ENCODE data around the gene CDHR2. TPM values are rescaled to one million over a fixed set of nuclear protein-coding genes. Genes with fewer than 3 reads are reported as not detected.

The CDHR2 gene
- total and polyA plus RNA-seq, 2 donors (not counting 3 experiments of a cell fraction or from before 2014, with no cell fraction given), result not detected

- dilution Hi-C loops (cut with MboI; ENCODE audit: extremely low pct_ligation_motif_present, low sequenced_read_pairs) (no loop called here), intact Hi-C loops (cut with micrococcal nuclease) (no loop called here)
- ChIA-PET CTCF (interaction anchor here (0.6 to 1.4 kb wide), 3 partner anchors 9 to 238 kb away, joined by 3 read pairs; no protein-coding TSS in a partner anchor), POLR2A (interaction anchor here (1.2 kb wide), 1 partner anchor 12 kb away, joined by 3 read pairs; no protein-coding TSS in a partner anchor)
- H3K36me3 ChIP-seq (ENCODE audit: control insufficient read depth in 2 of 2, extremely low read depth in 1 of 2, insufficient read depth in 2 of 2, low read length in 2 of 2), result no peaks in the 10 kb centered on the region
- FAIRE-seq, result no peak
- no peak for DNase-seq (ENCODE audit: low read depth, low spot score)
- no peaks in the 10 kb centered on the region for H3K9me1 ChIP-seq (replicated peaks; ENCODE audit: control insufficient read depth, extremely low read depth, insufficient read depth, low read length)
- H3K27me3 ChIP-seq (ENCODE audit: control insufficient read depth in 2 of 2, insufficient read depth in 2 of 2, low read length in 2 of 2), result no peaks in the 10 kb centered on the region
- H4K20me1 ChIP-seq (replicated peaks; ENCODE audit: control insufficient read depth, extremely low read depth, insufficient read depth, low read length), result no peaks in the 10 kb centered on the region
- H3K4me3 ChIP-seq (replicated peaks in 1 of 3; ENCODE audit: insufficient read depth in 1 of 3, low read depth in 1 of 3, low read length in 3 of 3), result no peak overlapping the region
- H3K27ac ChIP-seq (ENCODE audit: insufficient read depth, low read depth, low read length), result no peak overlapping the region
- H3K9me3 ChIP-seq (replicated peaks; ENCODE audit: control insufficient read depth, insufficient read depth, low read length), result no peaks in the 10 kb centered on the region
- BruUV-seq (replicated peaks), result no TSS peak
- no peak overlapping the region for H3K4me2 ChIP-seq (ENCODE audit: insufficient read depth, low read length)
- no peak overlapping the region for H3K9ac ChIP-seq (replicated peaks; ENCODE audit: extremely low read depth, insufficient read depth, low read length)
- H3K4me1 ChIP-seq (ENCODE audit: control insufficient read depth, extremely low read depth, insufficient read depth, low read length), result no peaks in the 10 kb centered on the region
- TF ChIP-seq MYC (IDR thresholded peaks at IDR 0.05; ENCODE audit: low read depth, low read length), result no peak
- no peak for TF ChIP-seq CTCF (IDR thresholded peaks at IDR 0.05; ENCODE audit: extremely low read depth in 1 of 2, insufficient read depth in 1 of 2, low read depth in 1 of 2, low read length in 2 of 2)
- TF ChIP-seq FOS (IDR thresholded peaks at IDR 0.05; ENCODE audit: borderline replicate concordance, insufficient read depth, low read length), result no peak
- no peak for TF ChIP-seq POLR2AphosphoS5 (IDR thresholded peaks at IDR 0.05; ENCODE audit: insufficient read depth, low read depth, low read length)
- TF ChIP-seq JUN (IDR thresholded peaks at IDR 0.05; ENCODE audit: borderline replicate concordance, insufficient read depth, insufficient read length, low read depth), result no peak
- TF ChIP-seq POLR2A (IDR thresholded peaks at IDR 0.05; ENCODE audit: low read depth, low read length), result no peak
- no peak for TF ChIP-seq EZH2 (IDR thresholded peaks at IDR 0.05; ENCODE audit: borderline replicate concordance, low read depth, low read length, severe bottlenecking)
- TF ChIP-seq GATA2 (IDR thresholded peaks at IDR 0.05; ENCODE audit: insufficient read depth, insufficient read length, low read depth, low read length), result no peak
- TF ChIP-seq MAX (IDR thresholded peaks at IDR 0.05; ENCODE audit: insufficient read depth, insufficient read length), result no peak
- H2AFZ ChIP-seq (ENCODE audit: low read depth, low read length), result no peak overlapping the region
- no peaks in the 10 kb centered on the region for H3K79me2 ChIP-seq (ENCODE audit: control insufficient read depth, insufficient read depth, low read length)
These were observed 56.9 kb downstream of the CDHR2 start for GRCh38 chr5:176606032-176606431.

Measured in endothelial cell of umbilical vein (primary cell).